ENCODE measurements around the gene CROT. TPM values are rescaled to one million over a fixed set of nuclear protein-coding genes. Genes with fewer than 3 reads are reported as not detected.

The CROT gene
- total and polyA plus RNA-seq, 4 donors: 5.3 to 18.7 (median 9.4) TPM

GRCh38 chr7:87361320-87361719, 15.9 kb downstream of the CROT start:
- Histone ChIP-seq H3K9me3 (ENCODE audit: control insufficient read depth in 4 of 4, insufficient read depth in 3 of 4, low read length in 3 of 4) (no peaks in the 10 kb centered on the region), H3K9ac (ENCODE audit: insufficient read depth in 1 of 2, low read length in 2 of 2) (no peak overlapping the region), H3K4me3 (no peak overlapping the region), H3K27ac (ENCODE audit: low read depth in 1 of 2, low read length in 1 of 2) (no peak overlapping the region), H3K27me3 (ENCODE audit: control insufficient read depth in 3 of 3, insufficient read depth in 3 of 3, low read length in 2 of 3) (no peaks in the 10 kb centered on the region), H3K36me3 (ENCODE audit: control insufficient read depth in 4 of 4, insufficient read depth in 4 of 4, low read length in 4 of 4) (peaks cover 3 to 10% (median 7%) of the 10 kb centered on the region in 4 donors), H3K4me1 (ENCODE audit: control insufficient read depth in 5 of 5, insufficient read depth in 5 of 5, low read length in 5 of 5) (no peaks in the 10 kb centered on the region)
- TF ChIP-seq CTCF (IDR thresholded peaks at IDR 0.05; ENCODE audit: control extremely low read depth, extremely low read depth): no peak
- DNase-seq (no peak), ATAC-seq (ENCODE audit: insufficient read depth, low FRiP score) (no peak)
- 95 to 96% methylated on average over 2 of the region's 2 CpGs for WGBS, 2 donors

- H3K27me3 ChIP-seq (ENCODE audit: control insufficient read depth in 3 of 3, insufficient read depth in 3 of 3, low read length in 2 of 3): no peaks in the 10 kb centered on the region
- no peaks in the 10 kb centered on the region for H3K9me3 ChIP-seq (ENCODE audit: control insufficient read depth in 4 of 4, insufficient read depth in 3 of 4, low read length in 3 of 4)
- H3K4me3 ChIP-seq: no peak overlapping the region
- DNase-seq (no peak), ATAC-seq (ENCODE audit: insufficient read depth, low FRiP score) (no peak)
- H3K27ac ChIP-seq (ENCODE audit: low read depth in 1 of 2, low read length in 1 of 2): no peak overlapping the region
- 97 to 100% methylated on average over 1 of the region's 1 CpG for WGBS, 2 donors
- peaks cover 2 to 16% (median 6%) of the 10 kb centered on the region in 4 donors for H3K36me3 ChIP-seq (ENCODE audit: control insufficient read depth in 4 of 4, insufficient read depth in 4 of 4, low read length in 4 of 4)
- no peak for TF ChIP-seq CTCF (IDR thresholded peaks at IDR 0.05; ENCODE audit: control extremely low read depth, extremely low read depth)
- no peak overlapping the region for H3K9ac ChIP-seq (ENCODE audit: insufficient read depth in 1 of 2, low read length in 2 of 2)
- no peaks in the 10 kb centered on the region for H3K4me1 ChIP-seq (ENCODE audit: control insufficient read depth in 5 of 5, insufficient read depth in 5 of 5, low read length in 5 of 5)
Measured at GRCh38 chr7:87363342-87363741, 17.9 kb downstream of the CROT start.

- H3K4me1 ChIP-seq (ENCODE audit: control insufficient read depth in 5 of 5, insufficient read depth in 5 of 5, low read length in 5 of 5): no peaks in the 10 kb centered on the region
- TF ChIP-seq CTCF (IDR thresholded peaks at IDR 0.05; ENCODE audit: control extremely low read depth, extremely low read depth): no peak
- ATAC-seq (ENCODE audit: insufficient read depth, low FRiP score) (no peak), DNase-seq (no peak)
- H3K36me3 ChIP-seq (ENCODE audit: control insufficient read depth in 4 of 4, insufficient read depth in 4 of 4, low read length in 4 of 4): peaks cover 0 to 16% (median 6%) of the 10 kb centered on the region in 4 donors
- H3K9ac ChIP-seq (ENCODE audit: insufficient read depth in 1 of 2, low read length in 2 of 2): no peak overlapping the region
- no peak overlapping the region for H3K27ac ChIP-seq (ENCODE audit: low read depth in 1 of 2, low read length in 1 of 2)
- H3K9me3 ChIP-seq (ENCODE audit: control insufficient read depth in 4 of 4, insufficient read depth in 3 of 4, low read length in 3 of 4): no peaks in the 10 kb centered on the region
- H3K4me3 ChIP-seq: no peak overlapping the region
- no peaks in the 10 kb centered on the region for H3K27me3 ChIP-seq (ENCODE audit: control insufficient read depth in 3 of 3, insufficient read depth in 3 of 3, low read length in 2 of 3)
Measured at GRCh38 chr7:87364246-87364645, 18.8 kb downstream of the CROT start.

GRCh38 chr7:87369216-87369615, 23.8 kb downstream of the CROT start:
- 93 to 94% methylated on average over 4 of the region's 4 CpGs for WGBS, 2 donors

More at GRCh38 chr7:87369216-87369615, 23.8 kb downstream of the CROT start:
- Histone ChIP-seq H3K4me1 (ENCODE audit: control insufficient read depth in 5 of 5, insufficient read depth in 5 of 5, low read length in 5 of 5) (no peaks in the 10 kb centered on the region), H3K9ac (ENCODE audit: insufficient read depth in 1 of 2, low read length in 2 of 2) (no peak overlapping the region), H3K27ac (ENCODE audit: low read depth in 1 of 2, low read length in 1 of 2) (no peak overlapping the region), H3K4me3 (no peak overlapping the region), H3K9me3 (ENCODE audit: control insufficient read depth in 4 of 4, insufficient read depth in 3 of 4, low read length in 3 of 4) (no peaks in the 10 kb centered on the region), H3K27me3 (ENCODE audit: control insufficient read depth in 3 of 3, insufficient read depth in 3 of 3, low read length in 2 of 3) (no peaks in the 10 kb centered on the region), H3K36me3 (ENCODE audit: control insufficient read depth in 4 of 4, insufficient read depth in 4 of 4, low read length in 4 of 4) (peaks cover 2 to 11% (median 4%) of the 10 kb centered on the region in 4 donors)
- ATAC-seq (ENCODE audit: insufficient read depth, low FRiP score): no peak
- DNase-seq: no peak
- TF ChIP-seq CTCF (IDR thresholded peaks at IDR 0.05; ENCODE audit: control extremely low read depth, extremely low read depth): no peak
